ENCODE data around the gene KIRREL2. TPM values are rescaled to one million over a fixed set of nuclear protein-coding genes. Genes with fewer than 3 reads are reported as not detected.
A peak's percentile ranks its signal among the peaks of the same experiment; 100 is the strongest.

KIRREL2 gene
- total RNA-seq, 1 donor from 2014 or later, result 0.18 TPM

DNA sequence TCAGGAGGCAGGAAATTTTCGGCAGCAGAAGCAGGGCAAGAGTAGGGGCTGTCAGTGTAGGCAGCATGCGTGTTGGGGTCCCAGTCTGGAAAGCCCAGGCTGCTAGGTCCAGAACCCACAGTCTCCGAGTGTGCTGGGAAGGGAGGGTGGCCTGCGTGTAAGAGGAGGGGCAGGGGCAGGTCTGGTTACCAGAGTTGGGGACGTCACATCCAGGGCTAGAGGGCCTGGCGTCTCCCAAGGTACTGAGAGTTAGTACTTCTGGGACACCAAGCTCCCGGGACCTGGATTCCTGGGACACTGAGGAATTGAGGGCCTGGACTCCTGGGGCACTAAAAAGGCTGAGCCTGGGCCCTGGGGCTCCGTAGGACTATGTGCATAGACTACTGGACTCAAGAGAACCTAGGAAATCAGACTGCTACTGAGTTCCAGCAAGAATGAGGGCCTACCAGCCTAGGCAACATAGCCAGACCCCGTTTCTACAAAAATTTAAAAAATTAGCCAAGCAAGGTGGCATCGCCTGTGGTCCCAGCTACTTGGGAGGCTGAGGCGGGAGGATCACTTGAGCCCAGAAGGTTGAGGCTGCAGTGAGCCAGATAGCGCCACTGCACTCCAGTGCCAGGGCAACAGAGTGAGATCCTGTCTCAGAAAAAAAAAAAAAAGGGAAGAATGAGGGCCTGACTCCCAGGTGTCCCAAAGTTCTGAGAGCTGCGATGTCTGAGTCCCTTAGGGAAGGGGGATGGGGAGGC, 41.2 kb downstream of the KIRREL2 start:
- FAIRE-seq, result no peak
- Mint-ChIP-seq H3K36me3 (ENCODE audit: low read depth, unreplicated experiment) (no peaks in the 10 kb centered on the region), H3K27me3 (ENCODE audit: low read depth, unreplicated experiment) (peaks cover 1% of the 10 kb centered on the region), H3K27ac (ENCODE audit: unreplicated experiment) (peak overlapping the region; percentile 26), H3K4me1 (ENCODE audit: low read depth, unreplicated experiment) (peaks cover 13% of the 10 kb centered on the region), H3K4me3 (ENCODE audit: unreplicated experiment) (peak overlapping the region; percentile 92), H3K9me3 (ENCODE audit: unreplicated experiment) (no peaks in the 10 kb centered on the region)
- Histone ChIP-seq H3K36me3 (ENCODE audit: insufficient read depth, low read length) (peaks cover 2% of the 10 kb centered on the region), H3K79me2 (ENCODE audit: insufficient read depth, low read length) (peaks cover 4% of the 10 kb centered on the region), H3K4me2 (ENCODE audit: low read length) (peak overlapping the region; percentile 94), H3K27me3 (ENCODE audit: insufficient read depth, low read length) (no peaks in the 10 kb centered on the region), H4K20me1 (ENCODE audit: insufficient read depth, low read length) (no peaks in the 10 kb centered on the region), H3K4me3 (ENCODE audit: insufficient read depth, low read depth, low read length) (no peak overlapping the region), H3K4me1 (ENCODE audit: insufficient read depth, low read length) (peaks cover 22% of the 10 kb centered on the region), H3K9ac (ENCODE audit: low read length) (peak overlapping the region; percentile 82), H3K27ac (ENCODE audit: low read depth, low read length) (no peak overlapping the region), H3K9me3 (ENCODE audit: insufficient read depth, low read depth, low read length) (no peaks in the 10 kb centered on the region), H2AFZ (ENCODE audit: low read depth, low read length) (no peak overlapping the region)
- DNase-seq (ENCODE audit: low read depth), result no peak
- TF ChIP-seq EZH2 (IDR thresholded peaks at IDR 0.05; ENCODE audit: insufficient read depth, low read length), result no peak
- TF ChIP-seq, protein P1, sequence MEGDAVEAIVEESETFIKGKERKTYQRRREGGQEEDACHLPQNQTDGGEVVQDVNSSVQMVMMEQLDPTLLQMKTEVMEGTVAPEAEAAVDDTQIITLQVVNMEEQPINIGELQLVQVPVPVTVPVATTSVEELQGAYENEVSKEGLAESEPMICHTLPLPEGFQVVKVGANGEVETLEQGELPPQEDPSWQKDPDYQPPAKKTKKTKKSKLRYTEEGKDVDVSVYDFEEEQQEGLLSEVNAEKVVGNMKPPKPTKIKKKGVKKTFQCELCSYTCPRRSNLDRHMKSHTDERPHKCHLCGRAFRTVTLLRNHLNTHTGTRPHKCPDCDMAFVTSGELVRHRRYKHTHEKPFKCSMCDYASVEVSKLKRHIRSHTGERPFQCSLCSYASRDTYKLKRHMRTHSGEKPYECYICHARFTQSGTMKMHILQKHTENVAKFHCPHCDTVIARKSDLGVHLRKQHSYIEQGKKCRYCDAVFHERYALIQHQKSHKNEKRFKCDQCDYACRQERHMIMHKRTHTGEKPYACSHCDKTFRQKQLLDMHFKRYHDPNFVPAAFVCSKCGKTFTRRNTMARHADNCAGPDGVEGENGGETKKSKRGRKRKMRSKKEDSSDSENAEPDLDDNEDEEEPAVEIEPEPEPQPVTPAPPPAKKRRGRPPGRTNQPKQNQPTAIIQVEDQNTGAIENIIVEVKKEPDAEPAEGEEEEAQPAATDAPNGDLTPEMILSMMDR (IDR thresholded peaks at IDR 0.05; ENCODE audit: insufficient read depth, low read depth, low read length), result no peak

DNA sequence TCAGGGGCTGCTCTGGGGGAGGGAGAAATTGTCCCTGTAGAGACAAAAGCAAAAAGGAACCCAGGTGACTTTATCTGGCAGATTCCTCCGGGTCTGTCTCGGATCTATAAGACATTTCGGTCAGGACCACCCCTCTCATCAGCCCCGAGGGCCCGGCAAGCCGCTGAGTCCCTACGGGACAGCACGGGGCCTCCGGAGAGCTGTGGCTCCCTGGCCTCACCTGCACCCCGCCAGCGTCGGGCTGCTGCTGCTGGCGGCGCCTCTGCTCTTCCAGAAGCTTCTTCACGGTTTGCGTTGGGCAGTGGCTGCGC, 41.7 kb downstream of the KIRREL2 start:
- no peaks in the 10 kb centered on the region for H4K20me1 ChIP-seq (ENCODE audit: insufficient read depth, low read length)
- no peaks in the 10 kb centered on the region for H3K9me3 ChIP-seq (ENCODE audit: insufficient read depth, low read depth, low read length)
- FAIRE-seq, result no peak
- Mint-ChIP-seq H3K27ac (ENCODE audit: unreplicated experiment) (no peak overlapping the region), H3K4me1 (ENCODE audit: low read depth, unreplicated experiment) (peaks cover 11% of the 10 kb centered on the region), H3K36me3 (ENCODE audit: low read depth, unreplicated experiment) (no peaks in the 10 kb centered on the region), H3K27me3 (ENCODE audit: low read depth, unreplicated experiment) (peaks cover 2% of the 10 kb centered on the region), H3K4me3 (ENCODE audit: unreplicated experiment) (peak overlapping the region; percentile 92), H3K9me3 (ENCODE audit: unreplicated experiment) (no peaks in the 10 kb centered on the region)
- H3K27me3 ChIP-seq (ENCODE audit: insufficient read depth, low read length), result no peaks in the 10 kb centered on the region
- peaks cover 27% of the 10 kb centered on the region for H3K4me1 ChIP-seq (ENCODE audit: insufficient read depth, low read length)
- H2AFZ ChIP-seq (ENCODE audit: low read depth, low read length), result peak overlapping the region; percentile 81
- H3K36me3 ChIP-seq (ENCODE audit: insufficient read depth, low read length), result peaks cover 2% of the 10 kb centered on the region
- no peak for DNase-seq (ENCODE audit: low read depth)
- H3K4me2 ChIP-seq (ENCODE audit: low read length), result peak overlapping the region; percentile 94
- H3K4me3 ChIP-seq (ENCODE audit: insufficient read depth, low read depth, low read length), result peak overlapping the region; percentile 75
- peaks cover 4% of the 10 kb centered on the region for H3K79me2 ChIP-seq (ENCODE audit: insufficient read depth, low read length)
- H3K9ac ChIP-seq (ENCODE audit: low read length), result peak overlapping the region; percentile 82
- H3K27ac ChIP-seq (ENCODE audit: low read depth, low read length), result no peak overlapping the region
- no peak for TF ChIP-seq EZH2 (IDR thresholded peaks at IDR 0.05; ENCODE audit: insufficient read depth, low read length)
- TF ChIP-seq, protein P1 (IDR thresholded peaks at IDR 0.05; ENCODE audit: insufficient read depth, low read depth, low read length), result no peak

DNA sequence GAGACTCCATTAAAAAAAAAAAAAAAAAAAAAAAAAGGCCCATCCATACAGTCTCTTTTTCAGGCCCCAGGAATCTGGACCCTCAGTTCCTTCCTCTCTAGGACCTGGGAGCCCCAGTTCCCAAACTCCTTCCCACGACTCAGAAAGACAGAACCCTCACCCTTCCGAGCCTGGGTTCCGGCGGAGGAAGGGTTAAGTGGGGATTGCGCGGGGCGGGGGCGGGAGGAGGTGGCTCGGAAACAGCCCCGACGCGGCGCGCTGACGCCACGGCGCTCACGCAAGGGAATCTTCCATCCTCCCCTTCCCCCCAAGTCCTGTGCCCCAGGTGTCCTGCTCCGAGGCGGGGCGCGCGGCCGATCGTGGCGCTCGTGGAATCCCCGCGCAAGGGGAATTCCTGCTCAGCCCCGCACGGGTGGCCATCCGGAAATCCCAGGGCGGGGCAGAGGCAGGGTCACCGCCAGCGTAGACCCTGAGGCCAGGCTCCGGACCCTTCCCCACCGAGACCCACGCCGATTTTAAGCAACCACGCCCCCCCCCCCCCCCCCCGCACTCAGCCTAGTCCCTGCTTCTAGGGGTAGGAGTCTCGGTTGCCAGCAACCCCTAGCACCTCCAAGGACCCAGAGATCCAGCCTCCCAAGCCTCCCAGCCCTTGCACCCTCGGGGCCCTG, 43.0 kb downstream of the KIRREL2 start:
- Histone ChIP-seq H3K4me1 (ENCODE audit: insufficient read depth, low read length) (peaks cover 32% of the 10 kb centered on the region), H3K36me3 (ENCODE audit: insufficient read depth, low read length) (peaks cover 2% of the 10 kb centered on the region), H4K20me1 (ENCODE audit: insufficient read depth, low read length) (no peaks in the 10 kb centered on the region), H3K4me3 (ENCODE audit: insufficient read depth, low read depth, low read length) (peak overlapping the region; percentile 75), H3K27ac (ENCODE audit: low read depth, low read length) (peak overlapping the region; percentile 57), H3K79me2 (ENCODE audit: insufficient read depth, low read length) (peaks cover 4% of the 10 kb centered on the region), H3K27me3 (ENCODE audit: insufficient read depth, low read length) (no peaks in the 10 kb centered on the region), H3K4me2 (ENCODE audit: low read length) (peak overlapping the region; percentile 94), H3K9ac (ENCODE audit: low read length) (peak overlapping the region; percentile 82), H3K9me3 (ENCODE audit: insufficient read depth, low read depth, low read length) (no peaks in the 10 kb centered on the region), H2AFZ (ENCODE audit: low read depth, low read length) (peak overlapping the region; percentile 75)
- H3K36me3 Mint-ChIP-seq (ENCODE audit: low read depth, unreplicated experiment), result no peaks in the 10 kb centered on the region
- TF ChIP-seq, protein P1 (IDR thresholded peaks at IDR 0.05; ENCODE audit: insufficient read depth, low read depth, low read length), result no peak
- TF ChIP-seq EZH2 (IDR thresholded peaks at IDR 0.05; ENCODE audit: insufficient read depth, low read length), result no peak
- H3K27ac Mint-ChIP-seq (ENCODE audit: unreplicated experiment), result peak overlapping the region; percentile 91
- peaks cover 2% of the 10 kb centered on the region for H3K27me3 Mint-ChIP-seq (ENCODE audit: low read depth, unreplicated experiment)
- FAIRE-seq (no peak), DNase-seq (ENCODE audit: low read depth) (peak; percentile 72)
- peaks cover 11% of the 10 kb centered on the region for H3K4me1 Mint-ChIP-seq (ENCODE audit: low read depth, unreplicated experiment)
- H3K9me3 Mint-ChIP-seq (ENCODE audit: unreplicated experiment), result no peaks in the 10 kb centered on the region
- H3K4me3 Mint-ChIP-seq (ENCODE audit: unreplicated experiment), result peak overlapping the region; percentile 92

Measured in astrocyte (in vitro differentiated cells and primary cell).